Middle frontal gyrus (tissue), 1 donor: ENCODE results near the gene ZNF672.
"Not testable (repeated sequence)": the region's sequence is repeated elsewhere in the genome, so short reads cannot be mapped to it uniquely, and the experiment has no call there.

Source experiments
- DNase-seq: peaks from one replicate; pipeline ENCODE4 v3.0.0-alpha.2; 2015; ENCODE audit warnings: low spot score; ENCODE audit errors: extremely low spot score

ZNF672 gene

DNA sequence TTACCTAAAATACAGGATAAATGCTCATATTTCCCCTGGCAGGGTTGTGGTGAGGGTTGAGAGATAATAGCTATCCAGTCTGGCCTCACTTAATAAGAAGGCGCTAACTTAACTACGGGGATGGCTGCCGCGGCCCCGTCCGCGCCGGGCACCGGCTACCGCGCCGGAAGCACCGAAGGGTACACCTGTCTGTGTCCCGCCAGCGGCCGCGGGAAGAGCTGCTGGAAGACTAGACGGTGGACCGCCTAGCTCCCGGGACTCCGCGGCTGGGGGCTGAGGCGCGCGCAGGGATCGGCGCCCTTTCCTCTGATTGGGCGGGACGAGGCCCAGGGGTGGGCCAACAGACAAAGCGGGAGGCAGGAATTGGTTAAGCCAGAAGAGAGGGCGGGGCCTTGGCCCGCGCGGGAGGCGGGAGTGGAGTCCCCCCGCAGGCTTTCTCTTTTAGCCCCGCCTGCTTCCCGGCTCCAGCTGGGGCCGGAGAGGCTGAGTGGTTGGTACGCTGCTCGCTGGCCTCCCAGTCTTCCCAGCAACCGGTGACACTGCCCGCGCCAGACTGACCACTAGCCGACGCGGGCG lies at the start of gene ZNF672:
Gene ZNF672, plus strand, starts transcription at position 444 of the 576 bp plus-strand sequence. CDS start 9,051 bp downstream, outside the sequence.
- peak; percentile 98 for DNase-seq

DNA sequence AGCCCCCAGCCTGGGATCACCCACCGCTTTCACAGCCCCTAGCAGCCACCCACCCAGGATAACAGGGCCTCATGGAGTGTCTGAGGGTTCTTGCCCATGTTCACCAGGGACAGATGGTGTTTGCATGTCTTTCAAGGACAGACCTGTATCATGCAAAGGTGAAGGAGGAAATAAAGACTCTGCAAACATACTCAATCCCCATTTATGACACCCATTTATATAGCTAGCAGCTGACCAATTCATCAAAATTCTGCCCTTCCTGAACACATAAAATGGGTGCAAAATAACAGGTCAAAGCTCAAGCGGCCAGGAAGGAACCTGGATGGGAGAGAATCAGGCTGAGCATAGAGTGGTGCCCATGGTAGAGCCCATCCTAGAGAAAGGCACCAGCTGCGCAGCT lies 49.7 kb upstream of the ZNF672 start:
- DNase-seq: no peak

DNA sequence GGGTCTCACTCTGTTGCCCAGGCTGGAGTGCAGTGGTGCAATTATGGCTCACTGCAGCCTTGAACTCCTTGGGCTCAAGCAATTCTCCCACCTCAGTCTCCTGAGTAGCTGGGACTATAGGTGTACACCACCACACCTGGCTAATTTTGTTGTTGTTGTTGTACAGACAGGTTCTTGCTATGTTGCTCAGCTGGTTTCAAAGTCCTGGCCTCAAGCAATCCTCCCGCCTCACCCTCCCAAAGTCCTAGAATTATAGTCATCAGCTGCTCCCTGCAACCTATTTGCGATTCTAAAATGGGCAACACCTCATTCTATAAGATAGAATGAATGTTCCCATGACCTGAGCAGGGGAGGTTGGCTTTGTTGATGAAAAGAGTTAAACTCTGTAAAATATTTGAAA lies 48.7 kb upstream of the ZNF672 start:
- DNase-seq: not testable (repeated sequence)

DNA sequence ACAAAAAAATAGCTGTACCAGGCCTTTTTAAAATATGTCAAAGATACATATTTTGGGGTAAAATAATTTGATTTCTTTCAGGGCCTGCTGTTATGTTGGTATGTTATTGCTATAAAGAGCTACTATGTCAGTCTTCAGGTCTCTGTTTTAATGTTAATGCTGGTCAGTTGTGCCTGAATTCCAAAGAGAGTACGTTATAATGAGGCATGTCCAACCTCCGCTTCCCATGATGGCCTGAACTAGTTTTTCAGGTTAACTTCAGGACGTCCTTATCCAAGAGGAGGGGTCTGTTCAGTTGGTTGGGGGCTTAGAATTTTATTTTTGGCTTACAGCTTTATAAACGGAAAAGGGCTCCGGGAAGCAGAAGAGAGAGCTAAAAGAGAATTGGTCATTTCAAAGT lies 47.6 kb upstream of the ZNF672 start:
- DNase-seq: no peak

DNA sequence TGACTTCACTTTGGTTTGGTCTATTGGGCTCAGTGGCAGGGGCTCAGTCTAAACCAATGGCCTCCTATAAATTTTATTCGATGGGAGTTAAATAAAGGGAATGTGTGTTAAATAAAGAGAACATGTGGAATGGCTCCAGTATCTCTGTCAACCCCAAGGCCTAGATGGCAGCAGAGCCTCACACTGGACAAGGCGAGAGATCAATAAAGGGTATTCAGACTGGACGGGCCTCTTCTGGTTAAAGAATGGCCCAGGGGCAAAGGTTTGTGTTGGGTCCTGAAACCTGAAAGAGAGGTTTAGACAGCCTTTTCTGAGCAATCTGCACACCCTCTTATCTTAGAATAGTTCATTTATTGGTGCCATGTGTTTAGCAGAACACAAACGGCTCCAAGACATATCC lies 47.0 kb upstream of the ZNF672 start:
- DNase-seq: no peak

DNA sequence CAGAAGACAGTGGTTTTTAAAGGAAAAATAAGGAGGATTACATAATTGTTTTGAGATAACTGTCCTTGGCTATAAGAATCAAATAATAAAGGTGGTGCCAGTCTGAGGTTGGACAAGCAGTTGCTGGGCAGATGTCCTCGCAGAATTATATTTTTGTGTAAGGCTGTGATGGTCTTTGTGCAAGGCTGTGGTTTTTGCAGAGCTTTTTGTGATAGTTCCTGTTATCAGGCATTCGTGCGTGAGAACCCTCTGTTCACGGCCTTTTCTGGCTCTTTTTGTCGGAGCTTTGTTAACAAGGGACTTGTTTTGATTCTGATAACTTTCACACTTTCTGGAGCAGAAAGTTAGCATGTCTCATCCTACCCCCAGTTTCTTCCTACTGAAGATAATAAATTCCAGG lies 45.7 kb upstream of the ZNF672 start:
- DNase-seq: no peak

DNA sequence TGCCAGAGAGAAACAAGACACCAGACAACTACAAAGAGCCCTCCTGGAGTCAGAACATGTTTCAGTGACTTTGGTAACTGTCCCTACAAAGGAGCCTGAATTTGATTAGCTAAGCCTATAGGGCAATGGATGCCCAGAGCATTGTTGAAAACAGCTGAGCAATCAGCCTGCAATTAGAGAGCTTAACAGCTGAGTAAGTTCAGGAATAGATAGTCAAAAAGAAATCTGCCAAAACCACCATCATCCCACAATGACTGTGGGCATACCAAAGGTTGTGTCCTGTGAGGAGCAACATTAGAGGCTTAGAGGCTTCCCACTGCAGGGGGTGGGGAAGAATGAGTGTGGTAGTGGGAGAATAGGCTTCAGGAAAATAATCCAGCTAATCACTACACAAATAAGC lies 44.4 kb upstream of the ZNF672 start:
- no peak for DNase-seq

DNA sequence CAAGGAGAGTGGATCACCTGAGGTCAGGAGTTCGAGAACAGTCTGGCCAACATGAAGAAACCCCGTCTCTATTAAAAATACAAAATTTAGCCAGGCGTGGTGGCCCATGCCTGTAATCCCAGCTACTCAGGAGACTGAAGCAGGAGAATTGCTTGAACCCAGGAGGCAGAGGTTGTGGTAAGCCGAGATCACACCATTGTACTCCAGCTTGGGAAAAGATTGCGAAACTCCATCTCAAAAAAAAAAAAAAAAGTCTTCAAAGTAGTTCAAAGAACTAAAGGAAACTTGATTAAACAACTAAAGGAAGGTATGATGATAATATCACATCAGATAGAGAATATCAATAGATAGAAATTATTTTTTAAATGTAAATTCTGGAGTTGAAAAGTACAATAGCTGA lies 43.4 kb upstream of the ZNF672 start:
- DNase-seq: not testable (repeated sequence)

DNA sequence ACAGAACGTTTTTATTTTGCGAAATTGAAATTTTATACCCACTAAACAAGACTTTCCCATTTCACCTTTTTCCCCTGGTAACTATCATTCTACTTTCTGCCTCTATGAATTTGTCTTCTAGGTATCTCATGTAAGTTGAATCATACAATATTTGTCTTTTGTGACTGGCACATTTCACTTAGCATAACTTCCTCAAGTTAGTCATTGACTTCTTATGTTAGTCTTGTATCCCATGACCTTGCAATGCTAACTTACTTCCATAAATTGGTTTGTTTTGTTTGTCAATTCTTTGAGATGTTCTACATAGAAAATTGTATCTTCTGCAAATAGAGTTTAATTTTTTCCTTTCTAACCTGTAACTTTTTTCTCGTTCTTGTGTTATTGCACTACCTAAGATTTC lies 39.2 kb upstream of the ZNF672 start:
- no peak for DNase-seq

DNA sequence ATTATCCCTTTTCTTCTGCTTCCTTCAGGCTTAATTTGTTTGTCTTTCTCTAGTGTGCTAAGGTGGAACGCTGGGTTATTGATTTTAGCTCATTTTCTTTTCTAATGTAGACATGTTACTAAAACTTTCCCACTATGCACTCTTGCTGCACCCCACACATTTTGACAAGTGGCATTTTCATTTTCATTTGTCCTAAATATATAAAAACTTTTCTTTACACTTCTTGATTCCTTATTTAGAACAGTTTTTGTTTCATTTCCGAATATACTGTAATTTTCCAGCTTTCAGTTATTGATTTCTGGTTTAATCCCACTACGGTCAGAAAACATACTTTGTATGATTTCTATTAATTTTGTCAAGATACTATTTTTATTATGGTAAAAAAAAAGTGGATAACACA lies 37.6 kb upstream of the ZNF672 start:
- no peak for DNase-seq

DNA sequence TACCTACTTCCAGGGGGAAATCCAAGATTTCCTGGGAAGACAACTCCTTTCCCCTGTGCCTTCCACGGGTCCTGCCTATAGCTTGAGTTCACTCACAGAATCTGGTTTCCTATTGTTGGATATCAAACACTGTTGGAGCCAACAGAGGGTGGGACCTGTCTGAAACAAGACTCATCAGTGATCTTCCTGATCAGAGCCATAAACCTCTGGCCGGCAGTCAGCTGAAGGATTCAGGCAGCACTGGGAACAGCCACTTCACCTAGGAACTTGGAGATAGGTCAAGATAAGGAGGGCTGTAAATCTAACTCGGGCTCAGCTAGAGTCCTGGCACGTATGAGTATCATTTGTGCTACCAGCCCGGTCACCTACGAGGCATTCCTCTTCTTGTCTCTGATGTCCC lies 35.6 kb upstream of the ZNF672 start:
- no peak for DNase-seq

DNA sequence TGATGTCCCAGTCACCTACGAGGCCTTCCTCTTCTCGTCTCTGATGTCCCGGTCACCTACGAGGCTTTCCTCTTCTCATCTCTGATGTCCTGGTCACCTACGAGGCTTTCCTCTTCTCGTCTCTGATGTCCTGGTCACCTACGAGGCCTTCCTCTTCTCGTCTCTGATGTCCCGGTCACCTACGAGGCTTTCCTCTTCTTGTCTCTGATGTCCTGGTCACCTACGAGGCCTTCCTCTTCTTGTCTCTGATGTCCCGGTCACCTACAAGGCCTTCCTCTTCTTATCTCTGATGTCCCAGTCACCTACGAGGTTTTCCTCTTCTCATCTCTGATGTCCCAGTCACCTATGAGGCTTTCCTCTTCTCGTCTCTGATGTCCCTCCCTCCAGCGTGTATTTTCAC lies 34.5 kb upstream of the ZNF672 start:
- DNase-seq: not testable (repeated sequence)

DNA sequence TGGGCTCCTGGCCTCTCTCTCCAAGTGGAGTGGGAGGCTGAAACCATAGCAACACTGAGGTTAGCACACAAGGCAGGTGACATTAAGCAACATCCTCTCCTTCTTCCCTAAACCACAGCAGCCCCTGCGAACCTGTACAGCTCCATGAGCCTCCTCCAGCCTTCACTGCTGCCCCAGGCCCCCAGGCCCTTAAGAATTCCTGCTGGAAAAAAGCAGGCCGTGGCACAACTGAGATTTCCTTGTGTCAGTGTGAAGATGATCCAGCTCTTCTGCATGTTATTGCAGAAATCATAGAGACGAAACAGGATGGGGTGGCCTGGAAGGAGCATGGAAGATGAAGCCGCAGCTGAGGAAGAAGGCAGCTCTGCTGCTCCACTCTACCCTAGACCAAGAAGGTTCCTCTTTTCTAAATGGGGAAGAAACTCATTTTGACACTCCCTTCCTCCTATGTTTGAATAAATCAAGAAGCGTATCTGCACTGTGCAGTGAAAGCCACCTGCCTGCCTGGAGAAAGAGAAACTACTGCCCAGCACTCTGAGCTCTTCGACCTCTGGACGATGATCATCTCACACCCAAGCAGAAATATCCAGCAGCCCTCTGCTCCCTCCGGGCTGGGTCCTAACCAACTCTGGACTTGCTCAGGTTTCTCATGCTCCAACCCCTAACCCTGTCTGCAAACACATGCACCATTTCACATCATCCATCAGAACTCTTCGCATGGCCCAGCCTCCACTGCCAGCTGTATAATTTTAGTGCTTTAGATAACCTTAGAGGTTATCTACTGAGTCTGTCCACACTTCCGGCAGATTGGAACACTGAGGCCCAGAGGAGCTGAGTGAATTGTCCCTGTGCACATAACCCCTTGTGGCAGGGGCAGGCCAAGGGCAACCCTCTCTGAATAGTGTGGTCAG lies 33.0 kb upstream of the ZNF672 start:
- no peak for DNase-seq

DNA sequence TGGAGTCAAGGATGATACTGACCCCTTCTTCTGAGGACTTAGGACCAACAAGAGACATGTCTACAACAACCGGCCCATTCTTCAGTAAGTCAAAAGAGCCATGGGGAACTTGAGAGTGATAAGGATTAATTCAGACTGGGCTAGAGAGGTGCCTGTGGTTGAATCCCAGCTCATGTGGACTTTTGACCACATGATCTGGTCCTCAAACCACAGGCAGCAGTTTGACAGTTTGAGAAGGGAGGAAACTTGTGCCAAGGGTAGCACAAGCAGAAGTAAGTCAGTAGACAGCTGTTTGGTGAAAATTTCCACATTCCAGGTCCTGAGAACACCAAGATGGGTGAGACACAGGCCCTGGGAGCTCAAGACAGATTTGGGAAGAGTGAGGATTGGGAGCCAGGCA lies 32.1 kb upstream of the ZNF672 start:
- no peak for DNase-seq

DNA sequence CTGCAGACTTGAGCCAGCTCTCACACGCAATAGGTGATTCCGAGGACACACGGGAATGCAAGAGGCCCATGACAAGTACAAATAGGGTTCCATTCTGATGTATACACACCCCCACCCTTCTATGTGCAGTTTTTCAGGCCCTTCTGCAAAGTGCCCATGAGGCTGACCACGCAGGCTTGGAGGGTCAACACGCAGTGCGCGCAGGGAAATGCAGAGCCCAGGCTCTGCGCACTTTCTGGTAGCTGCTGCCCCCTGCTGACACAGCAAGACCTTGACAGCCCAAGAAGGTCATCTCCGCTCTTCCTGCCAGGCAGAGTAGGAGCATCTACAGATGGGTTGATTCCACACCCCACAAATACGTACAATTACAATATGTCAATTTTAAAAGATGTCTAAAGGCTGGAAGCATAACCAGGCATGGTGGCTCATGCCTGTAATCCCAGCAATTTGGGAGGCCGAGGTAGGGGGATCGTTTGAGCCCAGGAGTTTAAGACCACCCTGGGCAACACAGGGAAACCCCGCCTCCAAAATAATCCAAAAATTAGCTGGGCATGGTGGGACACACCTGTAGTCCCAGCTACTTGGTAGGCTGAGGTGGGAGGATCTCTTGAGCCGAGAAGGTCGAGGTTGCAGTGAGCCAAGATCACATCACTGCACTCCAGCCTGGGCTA lies 30.8 kb upstream of the ZNF672 start:
- DNase-seq: no peak

DNA sequence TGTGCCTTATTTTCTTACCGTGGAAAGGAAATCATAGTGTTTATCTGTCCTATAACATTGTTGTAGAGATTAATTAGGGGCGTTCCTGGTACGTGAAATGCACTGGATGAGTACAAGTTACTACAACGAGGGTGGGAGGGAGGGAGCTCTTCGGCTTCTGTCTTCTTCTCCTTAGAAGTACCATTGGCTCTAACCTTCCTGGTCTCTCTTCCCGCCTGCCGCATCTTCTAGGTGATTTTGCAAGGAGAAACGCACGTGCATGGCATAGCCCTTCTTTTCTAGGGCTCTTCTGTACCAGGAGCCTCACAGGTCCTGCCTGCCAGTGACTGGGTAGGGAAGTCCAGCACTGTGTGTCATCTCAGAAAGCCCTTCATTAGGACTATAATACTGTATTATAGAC lies 29.1 kb upstream of the ZNF672 start:
- DNase-seq: no peak

DNA sequence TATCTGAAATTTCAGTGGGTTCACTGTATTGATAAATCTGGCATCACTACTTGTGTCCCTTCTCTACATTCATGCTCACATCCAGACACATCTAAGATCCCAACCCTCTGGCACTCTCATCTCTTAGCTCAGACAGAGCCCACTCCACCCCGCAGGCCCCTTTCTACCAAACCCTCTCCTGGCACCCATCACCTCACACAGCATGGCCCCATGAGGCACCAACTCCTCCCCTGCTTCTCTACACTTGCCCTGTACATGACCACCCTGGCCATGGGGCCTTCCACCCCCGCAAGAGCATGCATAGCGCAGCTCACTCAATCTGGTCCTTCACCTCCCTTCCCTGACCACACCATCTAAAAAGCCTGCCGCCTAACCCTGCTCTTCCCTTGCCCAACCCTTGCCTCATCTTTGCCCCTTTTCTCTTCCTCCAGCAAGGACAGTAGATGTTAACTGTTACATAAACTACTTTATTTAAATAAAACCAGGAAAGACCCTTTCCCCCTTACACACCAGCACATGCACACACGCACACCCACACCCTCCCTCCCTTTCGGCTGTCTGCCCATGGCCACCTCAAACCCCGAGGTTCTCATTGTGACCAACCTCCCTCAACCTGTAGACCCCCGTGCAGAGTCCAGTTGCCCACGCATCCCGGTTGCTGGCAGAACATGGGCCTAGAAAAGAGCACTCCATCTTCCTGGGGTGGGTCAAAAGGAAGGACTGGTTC lies 27.9 kb upstream of the ZNF672 start:
- no peak for DNase-seq

DNA sequence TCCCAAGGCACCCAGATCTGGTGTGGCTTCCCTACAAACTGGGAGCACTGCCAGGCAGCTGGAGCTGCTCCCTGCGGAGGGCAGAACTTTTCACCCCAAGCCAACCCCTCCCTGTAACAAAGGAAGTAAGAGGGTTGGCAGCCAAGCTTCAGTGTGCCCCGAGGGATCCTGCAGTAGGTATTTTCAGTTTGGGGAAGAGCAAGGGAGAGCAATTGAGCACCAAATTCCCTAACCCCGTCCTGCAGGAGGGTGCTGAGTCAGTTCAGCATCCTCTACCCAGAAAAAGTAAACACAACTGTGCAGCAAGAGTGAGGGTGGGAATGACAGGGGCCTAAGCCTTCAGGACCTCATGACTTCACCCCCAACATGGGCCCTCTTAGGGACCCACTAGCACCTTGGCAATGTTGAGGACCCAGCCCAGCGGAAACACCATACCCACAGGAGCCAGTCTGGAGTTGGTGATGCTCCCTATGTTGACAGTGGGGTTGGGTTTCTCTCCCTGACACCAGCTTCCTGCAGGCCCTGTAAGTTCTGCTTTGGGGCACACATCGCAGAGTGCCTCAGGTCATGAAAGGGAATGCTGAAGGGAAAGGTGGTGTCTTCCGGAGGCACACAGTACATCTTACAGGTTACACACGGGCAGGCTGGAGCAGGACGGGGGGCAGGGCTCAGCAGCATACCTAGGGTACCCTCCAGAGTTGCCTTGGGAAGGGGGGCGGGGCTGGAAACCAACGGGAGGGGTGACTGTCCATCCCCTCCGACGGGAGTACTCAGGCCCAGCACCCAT lies 27.1 kb upstream of the ZNF672 start:
- no peak for DNase-seq

DNA sequence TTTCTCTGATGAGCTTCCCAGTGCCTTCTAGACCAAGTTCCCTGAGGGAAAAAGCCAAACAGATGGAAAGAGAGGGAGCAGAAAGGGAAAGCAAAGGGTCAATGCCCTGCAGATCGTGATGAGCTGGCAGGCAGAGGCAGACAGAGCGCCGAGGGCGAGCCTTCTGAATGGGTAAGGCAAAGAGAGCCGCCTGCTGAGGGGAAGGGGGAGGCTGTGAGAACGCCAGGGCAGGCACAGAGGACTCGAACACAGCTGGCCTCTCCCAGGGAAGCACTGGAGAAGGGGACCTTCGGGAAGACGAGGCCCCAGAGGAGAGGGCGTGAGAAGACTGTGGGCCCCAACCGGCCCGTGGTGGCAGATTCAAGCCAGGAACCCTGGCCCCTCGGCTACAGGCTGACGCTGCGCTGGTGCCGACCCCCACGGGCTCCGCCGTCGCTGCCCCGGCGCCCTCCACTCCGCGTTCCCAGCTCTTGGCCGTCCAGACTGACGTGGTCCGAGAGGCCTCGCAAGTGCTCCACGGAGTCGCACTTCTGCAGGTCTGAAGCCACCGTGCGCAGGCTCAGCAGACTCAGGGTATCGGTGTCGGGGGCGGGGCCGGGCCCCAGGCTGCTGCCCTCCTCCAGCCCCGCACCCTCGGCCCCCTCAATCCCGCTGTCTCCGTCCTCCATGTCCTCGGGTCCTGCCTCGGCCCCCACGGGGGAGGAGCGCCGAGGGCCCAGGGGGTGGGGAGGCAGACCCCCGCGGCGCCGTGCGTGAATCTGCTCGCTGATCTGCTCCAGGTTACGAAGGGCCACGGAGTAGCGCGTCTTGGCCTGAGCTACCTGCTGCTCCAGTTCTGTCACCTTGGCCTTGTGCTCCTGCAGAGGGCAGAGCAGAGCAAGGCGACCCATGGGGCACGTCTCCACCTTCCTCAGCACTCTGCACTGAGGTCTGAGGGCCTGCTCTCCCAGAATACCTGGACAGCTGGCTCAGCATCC lies 26.2 kb upstream of the ZNF672 start:
- no peak for DNase-seq
